ENCODE data around the gene MAGI1. TPM values are rescaled to one million over a fixed set of nuclear protein-coding genes. Genes with fewer than 3 reads are reported as not detected.

MAGI1 gene
- total RNA-seq, 1 donor from 2014 or later: not detected

DNA sequence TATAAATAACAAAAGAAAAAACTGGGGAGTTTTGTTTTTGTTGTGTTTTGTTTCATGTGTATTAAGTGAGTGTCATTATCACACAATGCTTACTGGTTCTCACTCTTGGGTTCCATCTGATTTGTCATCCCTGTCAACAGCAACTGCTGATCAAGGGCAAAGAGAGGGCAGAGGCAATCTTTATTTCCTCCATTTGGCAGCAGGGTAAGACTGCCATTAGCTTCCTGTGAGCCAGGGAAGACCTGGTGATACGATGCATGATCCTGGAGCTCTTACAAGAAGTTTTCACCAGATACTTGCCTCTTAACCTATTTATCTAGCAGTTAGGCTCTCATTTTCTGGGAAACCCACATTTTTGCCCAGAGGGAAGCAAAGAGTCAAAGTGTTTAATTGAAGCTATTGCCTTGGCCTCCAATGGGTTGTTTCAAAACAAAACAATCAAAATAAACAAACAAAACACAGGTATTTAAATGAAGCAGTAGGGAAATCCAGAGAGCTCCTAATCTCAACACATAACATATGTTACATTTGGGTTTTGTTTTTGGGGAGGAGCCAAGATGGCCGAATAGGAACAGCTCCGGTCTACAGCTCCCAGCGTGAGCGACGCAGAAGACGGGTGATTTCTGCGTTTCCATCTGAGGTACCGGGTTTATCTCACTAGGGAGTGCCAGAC, 529.8 kb downstream of the MAGI1 start:
- ATAC-seq (ENCODE audit: low read depth): no peak
- Mint-ChIP-seq H3K27ac (no peak overlapping the region), H3K36me3 (ENCODE audit: low read depth) (no peaks in the 10 kb centered on the region), H3K27me3 (no peaks in the 10 kb centered on the region), H3K4me1 (no peaks in the 10 kb centered on the region), H3K4me3 (no peak overlapping the region), H3K9me3 (peaks cover 4% of the 10 kb centered on the region)
- POLR2A ChIA-PET: no interaction called here
- TF ChIP-seq, protein P1, sequence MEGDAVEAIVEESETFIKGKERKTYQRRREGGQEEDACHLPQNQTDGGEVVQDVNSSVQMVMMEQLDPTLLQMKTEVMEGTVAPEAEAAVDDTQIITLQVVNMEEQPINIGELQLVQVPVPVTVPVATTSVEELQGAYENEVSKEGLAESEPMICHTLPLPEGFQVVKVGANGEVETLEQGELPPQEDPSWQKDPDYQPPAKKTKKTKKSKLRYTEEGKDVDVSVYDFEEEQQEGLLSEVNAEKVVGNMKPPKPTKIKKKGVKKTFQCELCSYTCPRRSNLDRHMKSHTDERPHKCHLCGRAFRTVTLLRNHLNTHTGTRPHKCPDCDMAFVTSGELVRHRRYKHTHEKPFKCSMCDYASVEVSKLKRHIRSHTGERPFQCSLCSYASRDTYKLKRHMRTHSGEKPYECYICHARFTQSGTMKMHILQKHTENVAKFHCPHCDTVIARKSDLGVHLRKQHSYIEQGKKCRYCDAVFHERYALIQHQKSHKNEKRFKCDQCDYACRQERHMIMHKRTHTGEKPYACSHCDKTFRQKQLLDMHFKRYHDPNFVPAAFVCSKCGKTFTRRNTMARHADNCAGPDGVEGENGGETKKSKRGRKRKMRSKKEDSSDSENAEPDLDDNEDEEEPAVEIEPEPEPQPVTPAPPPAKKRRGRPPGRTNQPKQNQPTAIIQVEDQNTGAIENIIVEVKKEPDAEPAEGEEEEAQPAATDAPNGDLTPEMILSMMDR (IDR thresholded peaks at IDR 0.05): no peak
- DNase-seq: no peak
- intact Hi-C loops (cut with micrococcal nuclease): no loop called here
- CTCF ChIA-PET: no interaction called here

DNA sequence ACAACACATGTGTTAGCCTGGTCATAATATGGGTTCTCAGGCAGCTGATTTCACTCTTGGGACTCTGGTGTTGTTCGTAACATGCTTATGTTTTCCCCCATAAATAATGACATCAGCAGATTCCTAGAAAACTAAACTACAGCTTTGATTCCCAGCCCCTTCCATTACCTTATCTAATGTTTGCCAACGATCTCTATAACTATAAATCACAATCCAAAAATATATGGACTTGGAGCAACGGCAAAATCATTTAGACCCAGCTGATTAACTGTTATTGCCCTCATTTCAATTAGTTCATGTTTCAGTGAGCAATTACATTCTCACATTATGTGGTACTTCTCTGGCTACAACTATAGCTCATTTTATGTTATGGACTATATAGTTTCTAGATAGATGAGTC, 531.3 kb downstream of the MAGI1 start:
- CTCF ChIA-PET: no interaction called here
- Mint-ChIP-seq H3K27ac (no peak overlapping the region), H3K4me3 (no peak overlapping the region), H3K9me3 (peaks cover 4% of the 10 kb centered on the region), H3K4me1 (no peaks in the 10 kb centered on the region), H3K36me3 (ENCODE audit: low read depth) (no peaks in the 10 kb centered on the region), H3K27me3 (no peaks in the 10 kb centered on the region)
- ATAC-seq (ENCODE audit: low read depth): no peak
- DNase-seq: no peak
- TF ChIP-seq, protein P1 (IDR thresholded peaks at IDR 0.05): no peak
- POLR2A ChIA-PET: interaction anchor here (0.7 kb wide), 1 partner anchor 272 kb away, joined by 3 read pairs; no protein-coding TSS in a partner anchor
- intact Hi-C loops (cut with micrococcal nuclease): no loop called here

DNA sequence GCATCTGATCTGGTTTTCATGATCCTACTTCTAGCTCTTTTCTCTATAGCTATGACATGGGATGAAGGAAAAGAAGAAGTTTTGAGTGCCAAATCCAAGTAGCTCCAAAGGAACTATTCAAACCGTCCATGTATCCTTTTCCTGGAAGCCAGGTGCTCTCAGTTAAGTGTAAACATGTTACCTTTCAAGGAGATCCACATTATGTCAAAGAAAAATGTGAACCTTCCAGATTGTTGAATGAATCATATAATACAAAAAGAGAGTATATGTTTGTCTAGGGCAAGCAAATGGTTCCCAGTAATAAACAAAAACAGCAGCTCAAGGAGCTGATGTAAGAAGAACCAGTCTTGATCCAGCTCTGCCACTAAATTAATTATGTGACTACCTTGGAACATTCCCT, 534.9 kb downstream of the MAGI1 start:
- H3K27me3 Mint-ChIP-seq: no peaks in the 10 kb centered on the region
- intact Hi-C loops (cut with micrococcal nuclease): no loop called here
- no peaks in the 10 kb centered on the region for H3K36me3 Mint-ChIP-seq (ENCODE audit: low read depth)
- no peaks in the 10 kb centered on the region for H3K4me1 Mint-ChIP-seq
- ATAC-seq (ENCODE audit: low read depth): no peak
- DNase-seq: no peak
- CTCF ChIA-PET: no interaction called here
- H3K4me3 Mint-ChIP-seq: no peak overlapping the region
- H3K9me3 Mint-ChIP-seq: peaks cover 4% of the 10 kb centered on the region
- H3K27ac Mint-ChIP-seq: no peak overlapping the region
- TF ChIP-seq, protein P1 (IDR thresholded peaks at IDR 0.05): no peak
- POLR2A ChIA-PET: no interaction called here

DNA sequence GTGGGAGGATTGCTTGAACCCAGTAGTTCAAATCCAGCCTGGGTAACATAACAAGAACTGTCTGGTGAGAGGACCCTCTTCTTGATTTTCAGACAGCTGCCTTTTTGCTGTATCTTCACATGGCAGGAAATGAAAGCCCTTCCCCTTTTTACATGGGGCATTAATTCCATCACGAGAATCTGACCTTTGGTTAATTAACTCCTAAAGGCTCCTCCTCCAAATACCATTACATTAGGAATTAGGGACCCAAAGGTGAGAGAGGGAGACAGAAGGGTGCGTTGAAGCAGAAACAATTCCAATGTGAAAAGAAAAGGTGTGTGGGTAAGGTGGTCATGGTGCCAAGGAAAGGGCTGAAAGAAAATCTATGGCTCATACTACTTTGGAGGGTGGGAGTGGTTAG, 536.2 kb downstream of the MAGI1 start:
- DNase-seq (no peak), ATAC-seq (ENCODE audit: low read depth) (no peak)
- TF ChIP-seq, protein P1 (IDR thresholded peaks at IDR 0.05): no peak
- intact Hi-C loops (cut with micrococcal nuclease): no loop called here
- Mint-ChIP-seq H3K4me1 (no peaks in the 10 kb centered on the region), H3K9me3 (peaks cover 4% of the 10 kb centered on the region), H3K27me3 (no peaks in the 10 kb centered on the region), H3K4me3 (no peak overlapping the region), H3K27ac (no peak overlapping the region), H3K36me3 (ENCODE audit: low read depth) (no peaks in the 10 kb centered on the region)
- CTCF ChIA-PET: no interaction called here
- POLR2A ChIA-PET: no interaction called here

DNA sequence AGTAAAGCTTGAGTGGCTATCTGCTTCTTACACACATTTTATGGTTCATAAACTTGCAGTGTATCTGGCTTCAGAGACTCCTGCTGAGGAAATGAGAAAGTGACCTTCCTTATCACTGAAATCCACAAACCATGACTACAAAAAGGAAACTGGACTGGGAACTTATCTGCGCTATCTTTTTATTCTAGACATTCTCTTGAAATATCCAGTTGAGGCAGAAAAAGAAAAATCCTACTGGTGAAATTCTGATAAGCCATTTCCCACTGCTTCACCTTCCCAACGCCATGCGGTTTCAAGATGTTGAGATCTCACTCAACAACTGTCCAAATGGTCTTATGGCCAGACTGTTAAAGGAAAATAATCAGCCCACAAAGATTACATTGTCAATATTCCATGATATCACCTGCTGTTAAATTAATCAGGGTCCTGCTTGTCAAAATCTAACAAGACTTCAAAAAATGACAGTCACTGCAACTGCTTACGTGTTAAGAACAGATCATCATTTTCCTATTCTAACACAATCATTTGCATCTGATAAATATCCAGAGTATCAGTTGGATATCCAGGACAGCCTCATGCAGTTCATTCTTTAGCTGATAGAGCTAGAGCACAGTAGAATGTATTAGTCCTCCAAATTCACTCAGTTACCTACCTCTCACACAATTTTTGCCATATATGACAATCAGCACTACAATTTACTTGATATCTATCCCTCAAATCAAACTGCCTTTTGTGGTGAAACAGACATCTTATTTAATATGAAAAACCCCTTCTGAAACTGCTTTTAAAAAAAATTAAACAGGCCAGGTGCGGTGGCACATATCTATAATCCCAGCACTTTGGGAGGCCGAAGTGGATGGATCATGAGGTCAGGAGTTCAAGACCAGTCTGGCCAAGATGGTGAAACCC, 538.1 kb downstream of the MAGI1 start:
- DNase-seq (no peak), ATAC-seq (ENCODE audit: low read depth) (no peak)
- Mint-ChIP-seq H3K9me3 (no peaks in the 10 kb centered on the region), H3K36me3 (ENCODE audit: low read depth) (no peaks in the 10 kb centered on the region), H3K4me3 (no peak overlapping the region), H3K27me3 (no peaks in the 10 kb centered on the region), H3K4me1 (no peaks in the 10 kb centered on the region), H3K27ac (no peak overlapping the region)
- POLR2A ChIA-PET: no interaction called here
- intact Hi-C loops (cut with micrococcal nuclease): no loop called here
- TF ChIP-seq, protein P1 (IDR thresholded peaks at IDR 0.05): no peak
- CTCF ChIA-PET: no interaction called here

All from activated B cell treated with CpG ODN at 0.5 μM for 24 hours (primary cell).